GM18505 (cell line): ENCODE results near the gene TLR6.

Experiments
- ATAC-seq: cut with Tn5 transposase; IDR thresholded peaks from one replicate; pipeline ENCODE4 v1.9.1; 2021; ENCODE audit not compliant: unreplicated experiment
- POLR2A ChIP-seq: IDR thresholded peaks from 4 replicates; pipeline ENCODE4 v1.6.1; 2011; ENCODE audit warnings: borderline replicate concordance; ENCODE audit not compliant: insufficient read depth, insufficient read length; ENCODE audit errors: extremely low read depth

TLR6 gene

GRCh38 chr4:38876636-38877035 lies 20.0 kb upstream of the TLR6 start:
- ATAC-seq, result no peak
- no peak for TF ChIP-seq POLR2A

- no peak for TF ChIP-seq POLR2A
- ATAC-seq, result no peak
Measured at GRCh38 chr4:38873290-38873944, 16.8 kb upstream of the TLR6 start.

- no peak for ATAC-seq
- no peak for TF ChIP-seq POLR2A
Measured at GRCh38 chr4:38872620-38873019, 16.0 kb upstream of the TLR6 start.

- no peak for TF ChIP-seq POLR2A
- ATAC-seq, result no peak
Measured at GRCh38 chr4:38871593-38871992, 15.0 kb upstream of the TLR6 start.

- TF ChIP-seq POLR2A, result no peak
- ATAC-seq, result no peak
Measured at GRCh38 chr4:38870098-38870808, 13.6 kb upstream of the TLR6 start.

- no peak for TF ChIP-seq POLR2A
- ATAC-seq, result no peak
Measured at GRCh38 chr4:38869511-38869910, 12.9 kb upstream of the TLR6 start.

- ATAC-seq, result no peak
- no peak for TF ChIP-seq POLR2A
Measured at GRCh38 chr4:38868059-38868960, 11.7 kb upstream of the TLR6 start.

- peak; percentile 88 for ATAC-seq
- TF ChIP-seq POLR2A, result peak; percentile 39
Measured at GRCh38 chr4:38867478-38868058, 11.0 kb upstream of the TLR6 start, which contains the start of gene FAM114A1. Gene FAM114A1 (plus strand): TSS chr4:38867806. CDS start chr4:38878079, 10,273 bp downstream.

- no peak for ATAC-seq
- TF ChIP-seq POLR2A, result no peak
Measured at GRCh38 chr4:38866973-38867477, 10.4 kb upstream of the TLR6 start.

- TF ChIP-seq POLR2A, result no peak
- no peak for ATAC-seq
Measured at GRCh38 chr4:38865445-38865844, 8.8 kb upstream of the TLR6 start.

- no peak for TF ChIP-seq POLR2A
Measured at GRCh38 chr4:38861791-38862190, 5.2 kb upstream of the TLR6 start.

GRCh38 chr4:38860788-38861424 lies 4.3 kb upstream of the TLR6 start:
- ATAC-seq, result no peak

More at GRCh38 chr4:38861791-38862190, 5.2 kb upstream of the TLR6 start:
- ATAC-seq, result no peak

More at GRCh38 chr4:38860788-38861424, 4.3 kb upstream of the TLR6 start:
- TF ChIP-seq POLR2A, result no peak
